Measurements from ENCODE around the gene EWSR1.

The EWSR1 gene

DNA sequence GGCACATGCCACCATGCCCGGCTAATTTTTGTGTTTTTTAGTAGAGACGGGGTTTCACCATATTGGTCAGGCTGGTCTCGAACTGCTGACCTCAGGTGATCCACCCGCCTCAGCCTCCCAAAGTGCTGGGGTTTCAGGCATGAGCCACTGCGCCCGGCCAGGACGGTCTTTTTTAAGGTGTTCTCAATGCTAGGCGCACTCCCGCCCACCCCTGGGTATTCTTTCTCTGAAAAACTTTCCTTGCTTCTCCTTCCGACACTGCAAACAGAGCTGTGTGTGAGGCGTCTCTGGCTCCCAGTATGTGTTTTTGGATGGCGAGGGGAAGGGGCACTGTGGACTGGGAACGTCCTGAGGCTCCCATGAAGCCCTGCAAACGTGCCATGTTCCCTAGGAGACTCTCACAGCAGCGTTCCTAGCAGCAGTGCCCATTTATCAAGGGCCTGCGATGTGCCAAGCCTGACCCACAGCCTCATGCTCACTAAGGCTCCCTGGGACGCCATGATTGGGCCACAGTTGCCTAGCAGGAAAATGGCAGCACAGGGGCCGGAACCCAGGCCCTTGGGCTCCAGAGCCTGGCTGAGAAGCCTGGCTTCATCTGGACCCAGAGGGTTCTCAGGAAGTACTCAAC lies 49.9 kb downstream of the EWSR1 start:
- Histone ChIP-seq H3K4me3 (ENCODE audit: low read length) (no peak overlapping the region), H3K4me1 (ENCODE audit: control insufficient read depth, insufficient read depth, low read length) (peaks cover 3% of the 10 kb centered on the region), H3K36me3 (ENCODE audit: control insufficient read depth, insufficient read depth, low read length, severe bottlenecking) (no peaks in the 10 kb centered on the region), H3K9ac (ENCODE audit: low read length) (no peak overlapping the region), H3K27me3 (replicated peaks; ENCODE audit: control insufficient read depth, insufficient read depth, low read length) (peaks cover 24% of the 10 kb centered on the region), H3K9me3 (ENCODE audit: control insufficient read depth, low read length) (no peaks in the 10 kb centered on the region)
- DNase-seq (ENCODE audit: low read depth): no peak

DNA sequence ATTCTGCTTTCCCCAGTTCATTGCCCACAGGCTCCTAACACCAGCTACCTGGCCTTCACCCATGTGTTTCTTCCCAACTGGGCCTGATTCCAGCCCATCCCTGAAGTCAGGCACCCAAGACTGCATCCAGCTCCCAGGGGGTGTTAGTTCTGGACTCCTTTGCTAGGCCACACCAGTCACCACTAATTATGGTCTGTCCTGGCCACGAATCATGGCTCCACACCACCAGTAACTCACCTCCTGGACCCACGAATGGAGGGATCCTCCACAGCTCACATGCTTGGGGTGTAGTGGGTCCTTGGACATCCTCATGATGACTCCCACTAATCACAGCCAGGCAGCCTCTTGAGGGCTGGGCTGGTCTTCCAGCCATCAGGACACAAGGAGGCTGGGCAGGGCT lies 51.0 kb downstream of the EWSR1 start:
- no peak for DNase-seq (ENCODE audit: low read depth)
- no peak overlapping the region for H3K9ac ChIP-seq (ENCODE audit: low read length)
- no peak overlapping the region for H3K4me3 ChIP-seq (ENCODE audit: low read length)
- H3K4me1 ChIP-seq (ENCODE audit: control insufficient read depth, insufficient read depth, low read length): no peaks in the 10 kb centered on the region
- no peaks in the 10 kb centered on the region for H3K36me3 ChIP-seq (ENCODE audit: control insufficient read depth, insufficient read depth, low read length, severe bottlenecking)
- H3K27me3 ChIP-seq (replicated peaks; ENCODE audit: control insufficient read depth, insufficient read depth, low read length): peaks cover 20% of the 10 kb centered on the region
- H3K9me3 ChIP-seq (ENCODE audit: control insufficient read depth, low read length): no peaks in the 10 kb centered on the region

DNA sequence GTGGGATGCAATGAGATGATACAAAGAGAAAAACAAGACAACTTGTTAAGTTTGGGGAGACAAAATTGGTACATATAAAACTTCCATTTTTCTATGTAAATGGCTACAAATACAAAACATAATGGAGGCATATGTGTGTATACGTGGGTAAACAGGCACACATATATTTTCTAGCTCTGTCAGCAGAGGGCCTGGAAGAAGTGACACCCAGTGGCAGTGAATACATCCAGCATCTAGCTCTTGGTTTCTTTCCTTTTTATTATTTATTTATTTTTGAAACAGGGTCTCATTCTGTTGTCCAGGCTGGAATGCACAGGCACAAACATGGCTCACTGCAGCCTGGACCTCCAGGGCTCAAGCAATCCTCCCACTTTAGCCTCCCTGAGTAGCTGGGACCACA lies 52.5 kb downstream of the EWSR1 start:
- Histone ChIP-seq H3K4me1 (ENCODE audit: control insufficient read depth, insufficient read depth, low read length) (no peaks in the 10 kb centered on the region), H3K9me3 (ENCODE audit: control insufficient read depth, low read length) (no peaks in the 10 kb centered on the region), H3K36me3 (ENCODE audit: control insufficient read depth, insufficient read depth, low read length, severe bottlenecking) (no peaks in the 10 kb centered on the region), H3K9ac (ENCODE audit: low read length) (no peak overlapping the region), H3K4me3 (ENCODE audit: low read length) (no peak overlapping the region), H3K27me3 (replicated peaks; ENCODE audit: control insufficient read depth, insufficient read depth, low read length) (peaks cover 13% of the 10 kb centered on the region)
- peak; percentile 27 for DNase-seq (ENCODE audit: low read depth)

DNA sequence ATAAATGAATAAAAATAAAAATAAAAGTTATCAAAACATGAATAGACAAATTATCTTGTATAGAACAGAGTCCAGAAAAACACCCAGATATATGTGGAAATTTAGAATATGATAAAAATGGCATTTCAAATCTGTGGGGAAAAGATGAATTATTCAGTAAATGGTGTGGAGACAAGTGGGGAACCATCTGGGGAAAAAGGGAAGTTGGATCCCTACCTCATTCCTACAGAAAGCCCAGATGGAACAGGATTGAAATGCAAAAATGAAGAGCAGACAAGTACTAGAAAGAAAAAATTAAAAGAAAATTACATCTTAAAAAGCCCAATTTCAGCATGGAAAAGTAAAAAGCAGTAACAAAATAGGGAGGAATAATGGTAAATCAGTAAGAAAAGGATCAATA lies 55.6 kb downstream of the EWSR1 start:
- peaks cover 22% of the 10 kb centered on the region for H3K36me3 ChIP-seq (ENCODE audit: control insufficient read depth, insufficient read depth, low read length, severe bottlenecking)
- no peak overlapping the region for H3K9ac ChIP-seq (ENCODE audit: low read length)
- H3K4me3 ChIP-seq (ENCODE audit: low read length): no peak overlapping the region
- no peaks in the 10 kb centered on the region for H3K4me1 ChIP-seq (ENCODE audit: control insufficient read depth, insufficient read depth, low read length)
- no peak for DNase-seq (ENCODE audit: low read depth)
- no peaks in the 10 kb centered on the region for H3K27me3 ChIP-seq (replicated peaks; ENCODE audit: control insufficient read depth, insufficient read depth, low read length)
- H3K9me3 ChIP-seq (ENCODE audit: control insufficient read depth, low read length): no peaks in the 10 kb centered on the region

DNA sequence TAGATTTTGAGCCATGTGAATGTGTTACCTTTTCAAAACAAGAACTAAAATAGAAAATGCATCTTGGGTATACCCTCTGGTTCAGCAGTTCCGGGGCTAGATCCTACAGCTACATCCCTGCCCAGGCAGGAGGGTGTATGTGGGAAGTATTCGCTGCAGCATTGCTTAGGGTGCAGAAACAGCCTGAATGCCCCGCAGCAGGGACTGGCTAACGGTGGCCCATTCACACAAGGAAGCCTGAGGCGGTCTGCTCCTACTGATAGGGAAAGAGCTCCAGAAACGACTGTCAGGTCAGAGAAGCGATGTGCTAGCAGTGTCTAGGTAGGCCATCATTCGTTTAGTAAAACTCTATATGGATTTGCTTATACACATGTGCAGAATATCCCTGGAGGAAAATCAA lies 57.3 kb downstream of the EWSR1 start:
- H3K4me3 ChIP-seq (ENCODE audit: low read length): no peak overlapping the region
- H3K4me1 ChIP-seq (ENCODE audit: control insufficient read depth, insufficient read depth, low read length): no peaks in the 10 kb centered on the region
- H3K36me3 ChIP-seq (ENCODE audit: control insufficient read depth, insufficient read depth, low read length, severe bottlenecking): peaks cover 34% of the 10 kb centered on the region

DNA sequence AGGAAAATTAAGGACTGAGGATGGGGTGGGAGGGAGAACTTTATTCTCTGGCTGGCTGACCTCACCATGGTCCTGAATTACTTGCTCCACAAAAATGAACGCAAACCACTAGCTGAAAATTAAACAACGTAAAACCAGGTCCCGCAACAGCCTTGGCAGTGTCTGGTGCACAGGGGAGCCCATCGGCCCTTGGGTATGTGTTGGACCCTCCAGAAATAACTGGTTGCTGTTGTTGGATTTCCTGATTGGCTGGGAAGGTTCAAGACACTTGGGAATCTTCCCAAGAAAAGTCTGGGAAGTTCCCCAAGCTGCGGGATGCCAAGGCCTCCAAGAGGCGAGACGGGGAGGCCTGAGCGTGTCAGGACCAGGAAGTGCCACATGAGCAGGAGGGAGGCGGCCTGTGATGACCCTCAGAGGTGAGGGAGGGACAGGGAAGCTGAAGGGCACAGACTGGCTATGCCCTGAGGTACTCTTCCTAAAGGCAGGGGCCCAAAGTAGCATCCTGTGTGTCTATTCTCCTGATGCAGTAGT lies 57.8 kb downstream of the EWSR1 start:
- H3K4me1 ChIP-seq (ENCODE audit: control insufficient read depth, insufficient read depth, low read length): peaks cover 4% of the 10 kb centered on the region
- H3K4me3 ChIP-seq (ENCODE audit: low read length): no peak overlapping the region
- H3K27me3 ChIP-seq (replicated peaks; ENCODE audit: control insufficient read depth, insufficient read depth, low read length): no peaks in the 10 kb centered on the region
- H3K9me3 ChIP-seq (ENCODE audit: control insufficient read depth, low read length): no peaks in the 10 kb centered on the region
- peaks cover 35% of the 10 kb centered on the region for H3K36me3 ChIP-seq (ENCODE audit: control insufficient read depth, insufficient read depth, low read length, severe bottlenecking)
- no peak for DNase-seq (ENCODE audit: low read depth)
- H3K9ac ChIP-seq (ENCODE audit: low read length): no peak overlapping the region

More for the DNA sequence above, 57.3 kb downstream of the EWSR1 start:
- DNase-seq (ENCODE audit: low read depth): no peak
- no peaks in the 10 kb centered on the region for H3K9me3 ChIP-seq (ENCODE audit: control insufficient read depth, low read length)
- H3K9ac ChIP-seq (ENCODE audit: low read length): no peak overlapping the region
- H3K27me3 ChIP-seq (replicated peaks; ENCODE audit: control insufficient read depth, insufficient read depth, low read length): no peaks in the 10 kb centered on the region

DNA sequence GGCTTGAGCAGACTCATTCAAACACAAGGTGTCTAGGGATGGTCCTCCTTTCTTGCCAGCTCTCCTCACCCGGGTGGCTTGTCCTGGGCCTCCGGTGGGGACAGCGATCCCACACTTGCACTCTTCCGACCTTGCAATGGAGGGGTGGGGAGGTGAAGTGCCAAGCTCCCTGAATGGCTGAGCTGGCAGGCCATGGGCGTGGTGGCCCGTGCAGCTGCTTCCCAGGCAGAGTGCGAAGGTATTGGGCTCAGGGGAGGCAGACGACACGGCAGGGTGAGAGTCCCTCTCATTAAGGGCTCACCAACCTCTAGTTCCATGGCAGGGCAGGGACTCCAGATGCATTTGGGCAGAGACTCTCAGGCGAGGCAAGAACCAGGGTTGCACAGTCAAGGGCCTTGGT lies 58.4 kb downstream of the EWSR1 start:
- Histone ChIP-seq H3K4me3 (ENCODE audit: low read length) (no peak overlapping the region), H3K27me3 (replicated peaks; ENCODE audit: control insufficient read depth, insufficient read depth, low read length) (no peaks in the 10 kb centered on the region), H3K9ac (ENCODE audit: low read length) (no peak overlapping the region), H3K9me3 (ENCODE audit: control insufficient read depth, low read length) (no peaks in the 10 kb centered on the region), H3K4me1 (ENCODE audit: control insufficient read depth, insufficient read depth, low read length) (peaks cover 10% of the 10 kb centered on the region), H3K36me3 (ENCODE audit: control insufficient read depth, insufficient read depth, low read length, severe bottlenecking) (peaks cover 41% of the 10 kb centered on the region)
- DNase-seq (ENCODE audit: low read depth): no peak

DNA sequence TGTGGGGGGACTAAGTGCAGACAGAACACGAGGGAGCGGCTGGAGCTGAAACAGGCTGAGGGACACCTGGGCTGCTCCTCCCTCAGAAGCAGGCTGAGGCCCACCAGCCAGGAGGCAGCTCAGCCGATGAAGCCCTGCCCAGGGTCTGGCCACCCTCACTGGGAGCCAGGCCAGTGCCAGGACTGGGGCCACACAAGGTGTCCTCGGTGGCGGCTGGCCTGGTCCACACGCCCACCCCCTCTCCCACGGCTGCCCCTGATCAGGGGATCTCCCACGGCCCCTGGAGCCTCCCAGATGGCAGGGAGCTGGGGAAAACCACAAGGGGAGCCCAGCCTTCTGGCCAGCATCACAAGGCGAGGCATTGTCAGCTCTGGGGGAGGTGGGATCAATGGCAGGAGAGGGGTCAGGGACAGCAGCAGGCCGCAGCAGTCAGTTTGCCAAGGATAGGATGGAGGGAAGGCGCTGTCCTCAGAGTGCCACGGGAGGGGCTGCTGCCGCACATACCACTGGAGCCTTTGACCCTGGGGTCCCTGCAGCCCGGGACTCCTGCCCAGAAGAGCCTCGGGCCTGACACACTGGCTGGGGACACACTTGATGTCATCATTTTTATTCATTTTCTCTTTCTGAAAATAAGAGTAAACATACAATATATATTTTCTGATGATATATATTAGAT lies 59.2 kb downstream of the EWSR1 start:
- Histone ChIP-seq H3K4me3 (ENCODE audit: low read length) (no peak overlapping the region), H3K9ac (ENCODE audit: low read length) (no peak overlapping the region), H3K4me1 (ENCODE audit: control insufficient read depth, insufficient read depth, low read length) (peaks cover 10% of the 10 kb centered on the region), H3K27me3 (replicated peaks; ENCODE audit: control insufficient read depth, insufficient read depth, low read length) (no peaks in the 10 kb centered on the region), H3K9me3 (ENCODE audit: control insufficient read depth, low read length) (no peaks in the 10 kb centered on the region), H3K36me3 (ENCODE audit: control insufficient read depth, insufficient read depth, low read length, severe bottlenecking) (peaks cover 43% of the 10 kb centered on the region)
- no peak for DNase-seq (ENCODE audit: low read depth)

DNA sequence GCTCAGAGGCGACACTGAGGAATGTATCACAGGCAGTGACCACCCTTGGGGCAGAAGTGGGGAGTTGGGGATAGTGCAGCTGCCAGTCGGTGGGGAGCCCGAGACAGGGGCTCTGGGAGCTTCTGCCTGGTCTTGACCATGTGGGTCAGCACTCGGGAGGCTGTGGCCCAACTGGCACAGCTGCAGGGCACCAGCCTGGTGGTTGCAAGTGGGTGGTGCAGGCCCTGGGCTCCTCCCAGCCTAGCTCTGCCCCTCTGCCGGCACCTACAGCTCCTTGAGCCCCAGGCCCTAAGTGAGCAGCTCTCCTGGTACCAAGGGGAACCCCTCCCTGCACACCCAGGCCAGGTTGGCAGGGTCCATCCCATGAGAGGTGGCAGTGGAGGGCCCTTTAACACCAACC lies 60.0 kb downstream of the EWSR1 start:
- H3K36me3 ChIP-seq (ENCODE audit: control insufficient read depth, insufficient read depth, low read length, severe bottlenecking): peaks cover 43% of the 10 kb centered on the region
- no peaks in the 10 kb centered on the region for H3K9me3 ChIP-seq (ENCODE audit: control insufficient read depth, low read length)

DNA sequence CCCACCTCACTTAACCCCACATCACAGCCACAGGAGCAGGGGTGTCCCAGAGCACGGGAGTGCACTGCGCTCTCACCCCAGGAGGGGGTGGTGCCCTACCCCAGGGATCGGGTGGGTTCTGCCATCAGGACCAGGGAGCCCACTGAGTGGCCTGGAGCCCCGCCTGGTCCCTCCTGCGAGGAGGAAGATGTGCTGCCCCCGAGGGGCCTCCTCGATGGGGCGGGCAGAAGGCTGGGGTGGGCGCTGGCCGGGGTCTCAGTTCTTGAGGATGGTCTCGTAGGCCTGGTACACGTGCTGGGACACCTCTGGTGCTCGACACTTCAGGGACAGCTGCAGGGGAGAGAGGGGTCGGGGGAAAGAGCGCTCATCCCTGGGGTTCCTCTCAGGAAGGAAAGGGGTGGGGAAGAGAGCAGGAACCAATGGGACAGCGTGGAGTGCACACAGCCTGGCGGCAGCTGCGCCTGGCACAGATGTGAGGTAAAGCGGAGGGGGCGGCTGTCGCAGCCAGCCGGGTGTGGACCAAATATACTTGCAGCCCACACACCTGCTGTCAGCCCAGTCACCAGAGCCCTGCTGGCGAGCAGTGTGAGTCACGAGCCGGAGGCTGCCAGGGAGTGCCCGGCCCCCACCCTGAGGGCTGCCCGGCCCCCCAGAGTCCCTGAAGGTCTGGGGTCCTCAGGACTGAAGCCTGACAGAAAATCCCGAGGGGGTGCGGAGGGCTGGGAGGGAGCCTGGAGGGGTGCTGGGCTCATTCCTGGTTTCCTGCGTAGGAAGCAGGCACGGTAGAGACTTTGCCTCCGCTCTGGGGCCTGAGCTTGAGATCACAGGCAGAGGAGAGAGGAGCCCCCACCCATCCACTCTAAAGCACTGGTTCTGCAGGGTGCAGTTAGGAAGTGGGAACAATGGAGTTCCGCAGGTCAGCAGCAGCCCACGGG lies 60.8 kb downstream of the EWSR1 start:
- Histone ChIP-seq H3K36me3 (ENCODE audit: control insufficient read depth, insufficient read depth, low read length, severe bottlenecking) (peaks cover 43% of the 10 kb centered on the region), H3K4me3 (ENCODE audit: low read length) (no peak overlapping the region), H3K9me3 (ENCODE audit: control insufficient read depth, low read length) (no peaks in the 10 kb centered on the region), H3K9ac (ENCODE audit: low read length) (no peak overlapping the region), H3K4me1 (ENCODE audit: control insufficient read depth, insufficient read depth, low read length) (peaks cover 10% of the 10 kb centered on the region), H3K27me3 (replicated peaks; ENCODE audit: control insufficient read depth, insufficient read depth, low read length) (no peaks in the 10 kb centered on the region)
- no peak for DNase-seq (ENCODE audit: low read depth)

More for the DNA sequence above, 60.0 kb downstream of the EWSR1 start:
- H3K4me1 ChIP-seq (ENCODE audit: control insufficient read depth, insufficient read depth, low read length): peaks cover 10% of the 10 kb centered on the region
- no peaks in the 10 kb centered on the region for H3K27me3 ChIP-seq (replicated peaks; ENCODE audit: control insufficient read depth, insufficient read depth, low read length)
- no peak overlapping the region for H3K4me3 ChIP-seq (ENCODE audit: low read length)
- H3K9ac ChIP-seq (ENCODE audit: low read length): no peak overlapping the region
- no peak for DNase-seq (ENCODE audit: low read depth)

DNA sequence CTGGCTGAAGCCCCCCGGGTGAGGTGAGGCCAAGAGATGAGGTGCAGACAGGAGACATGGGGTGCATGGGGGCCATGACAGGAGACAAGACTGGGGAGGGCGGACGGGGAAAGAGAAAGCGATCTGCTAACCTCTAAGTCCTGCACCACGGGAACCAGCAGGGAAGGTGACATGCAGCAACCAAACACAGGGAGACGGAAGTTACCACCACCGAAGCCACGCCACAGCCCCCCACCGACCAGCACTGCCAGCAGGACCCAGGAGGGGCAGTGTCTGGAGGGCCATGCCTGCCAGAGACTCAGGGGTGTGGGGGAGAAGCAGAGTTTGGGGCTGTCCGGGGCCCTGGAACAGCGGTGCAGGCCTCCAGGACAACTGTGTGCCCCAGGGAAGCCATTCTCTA lies 61.5 kb downstream of the EWSR1 start:
- Histone ChIP-seq H3K27me3 (replicated peaks; ENCODE audit: control insufficient read depth, insufficient read depth, low read length) (no peaks in the 10 kb centered on the region), H3K4me1 (ENCODE audit: control insufficient read depth, insufficient read depth, low read length) (peaks cover 10% of the 10 kb centered on the region), H3K36me3 (ENCODE audit: control insufficient read depth, insufficient read depth, low read length, severe bottlenecking) (peaks cover 48% of the 10 kb centered on the region), H3K9ac (ENCODE audit: low read length) (no peak overlapping the region), H3K9me3 (ENCODE audit: control insufficient read depth, low read length) (no peaks in the 10 kb centered on the region), H3K4me3 (ENCODE audit: low read length) (no peak overlapping the region)
- DNase-seq (ENCODE audit: low read depth): no peak
